ENCODE results near the gene EDN1.

- TF ChIP-seq, protein P1, sequence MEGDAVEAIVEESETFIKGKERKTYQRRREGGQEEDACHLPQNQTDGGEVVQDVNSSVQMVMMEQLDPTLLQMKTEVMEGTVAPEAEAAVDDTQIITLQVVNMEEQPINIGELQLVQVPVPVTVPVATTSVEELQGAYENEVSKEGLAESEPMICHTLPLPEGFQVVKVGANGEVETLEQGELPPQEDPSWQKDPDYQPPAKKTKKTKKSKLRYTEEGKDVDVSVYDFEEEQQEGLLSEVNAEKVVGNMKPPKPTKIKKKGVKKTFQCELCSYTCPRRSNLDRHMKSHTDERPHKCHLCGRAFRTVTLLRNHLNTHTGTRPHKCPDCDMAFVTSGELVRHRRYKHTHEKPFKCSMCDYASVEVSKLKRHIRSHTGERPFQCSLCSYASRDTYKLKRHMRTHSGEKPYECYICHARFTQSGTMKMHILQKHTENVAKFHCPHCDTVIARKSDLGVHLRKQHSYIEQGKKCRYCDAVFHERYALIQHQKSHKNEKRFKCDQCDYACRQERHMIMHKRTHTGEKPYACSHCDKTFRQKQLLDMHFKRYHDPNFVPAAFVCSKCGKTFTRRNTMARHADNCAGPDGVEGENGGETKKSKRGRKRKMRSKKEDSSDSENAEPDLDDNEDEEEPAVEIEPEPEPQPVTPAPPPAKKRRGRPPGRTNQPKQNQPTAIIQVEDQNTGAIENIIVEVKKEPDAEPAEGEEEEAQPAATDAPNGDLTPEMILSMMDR (IDR thresholded peaks at IDR 0.05) = no peak
- no peak for TF ChIP-seq POLR2A (IDR thresholded peaks at IDR 0.05)
Observed at GRCh38 chr6:12296255-12296573, 6.1 kb downstream of the EDN1 start.
